NCI-H187 (cell line): Measurements from ENCODE around the gene OR6M1.
A peak's percentile ranks its signal among the peaks of the same experiment; 100 is the strongest.

ENCODE experiments used
- DNase-seq, 2 experiments: peaks; one replicate each; lab custom pipeline; 2025; lab: John Stamatoyannopoulos, UW

The OR6M1 gene

DNA sequence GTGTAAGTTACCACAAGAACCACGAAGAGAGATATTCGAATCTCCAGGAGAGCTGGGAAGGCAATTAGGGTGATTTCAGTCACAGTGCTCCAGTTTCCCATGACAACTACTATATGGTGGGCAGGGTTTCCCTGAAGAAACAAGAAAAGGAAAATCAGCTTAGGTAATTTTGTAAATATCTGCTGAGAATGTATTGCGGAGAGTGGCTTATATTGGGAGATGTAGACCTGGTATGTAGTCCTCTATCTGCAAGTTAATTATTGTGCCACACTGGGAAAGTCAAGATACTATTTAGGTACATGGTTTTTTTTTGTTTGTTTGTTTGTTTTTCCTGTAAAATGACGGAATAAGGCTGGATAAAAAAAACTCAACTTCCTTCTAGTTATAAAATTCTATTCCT lies at the start of gene OR6M1:
OR6M1 (minus strand) TSS at position 101 of the 400 bp plus-strand sequence; CDS start at position 101, 0 bp downstream.
- no peak for DNase-seq

DNA sequence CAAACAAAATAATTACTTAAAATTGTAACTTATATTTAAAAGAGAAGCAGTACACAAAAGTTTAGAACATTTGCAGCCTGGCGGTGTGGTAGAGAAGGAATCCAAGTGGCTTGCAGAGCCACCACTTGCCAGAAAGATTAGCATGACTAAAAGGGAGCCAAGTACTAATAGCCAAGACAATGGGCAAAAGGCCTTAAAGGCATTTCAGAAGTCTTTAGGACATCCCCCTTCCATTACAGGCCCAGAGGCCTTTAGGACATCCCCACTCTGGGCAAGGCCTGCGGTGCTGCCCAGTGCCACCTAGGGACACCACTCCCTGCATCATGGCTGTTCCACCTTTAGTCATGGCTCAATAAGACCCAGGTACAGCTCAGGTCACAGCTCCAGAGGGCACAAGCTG lies 46.9 kb upstream of the OR6M1 start:
- no peak for DNase-seq

DNA sequence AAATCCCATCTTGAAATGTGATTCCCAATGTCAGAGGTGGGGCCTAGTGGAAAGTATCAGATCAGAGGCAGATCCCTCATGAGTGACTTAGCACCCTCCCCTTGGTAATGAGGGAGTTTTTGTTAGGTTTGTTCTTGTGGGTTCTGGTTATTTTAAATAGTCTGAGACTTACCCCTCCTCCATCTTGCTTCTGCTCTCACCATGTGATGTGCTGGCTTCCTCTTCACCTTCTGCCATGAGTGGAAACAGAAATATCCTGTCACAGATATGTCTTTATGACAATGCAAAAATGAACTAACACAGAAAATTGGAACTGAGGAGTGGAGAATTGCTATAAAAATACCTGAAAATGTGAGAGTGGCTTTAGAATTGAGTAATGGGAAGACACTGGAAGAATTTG lies 46.2 kb upstream of the OR6M1 start:
- no peak for DNase-seq

DNA sequence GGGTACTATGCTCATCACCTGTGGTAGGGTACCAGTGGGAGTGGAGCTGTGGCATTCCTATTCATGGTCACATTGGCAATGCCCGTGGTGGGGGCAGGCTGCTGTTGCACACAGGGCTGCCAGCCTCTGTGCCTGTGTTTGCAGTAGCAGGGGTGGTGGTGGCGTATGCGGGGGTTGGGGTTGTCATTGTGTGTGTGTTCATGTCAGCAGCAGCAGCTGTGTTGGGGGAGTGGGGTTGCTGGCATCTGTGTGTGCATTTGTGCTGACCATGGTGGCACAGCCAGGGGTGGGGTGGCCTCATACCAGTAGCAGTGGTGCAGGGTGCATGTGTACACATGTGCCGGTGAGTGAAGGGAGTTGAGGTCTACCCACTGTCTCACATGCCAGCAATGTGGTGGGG lies 45.0 kb upstream of the OR6M1 start:
- no peak for DNase-seq

DNA sequence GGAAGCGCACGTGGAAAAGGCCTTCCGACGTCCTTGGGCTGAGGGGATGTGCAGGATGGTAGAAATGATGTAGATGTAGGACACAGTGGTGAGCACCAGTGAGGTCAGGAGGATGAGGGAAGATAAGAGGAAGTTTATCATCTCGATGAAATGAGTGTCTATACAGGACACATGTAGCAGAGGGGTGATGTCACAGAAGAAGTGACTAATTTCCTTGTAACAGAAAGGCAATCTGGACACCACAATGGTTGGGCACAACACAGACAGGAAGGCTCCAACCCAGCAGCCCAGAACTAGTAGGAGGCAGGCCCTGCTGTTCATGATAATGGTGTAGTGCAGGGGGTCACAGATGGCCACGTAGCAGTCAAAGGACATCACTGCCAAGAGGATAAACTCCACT lies 35.0 kb upstream of the OR6M1 start:
- DNase-seq: no peak

DNA sequence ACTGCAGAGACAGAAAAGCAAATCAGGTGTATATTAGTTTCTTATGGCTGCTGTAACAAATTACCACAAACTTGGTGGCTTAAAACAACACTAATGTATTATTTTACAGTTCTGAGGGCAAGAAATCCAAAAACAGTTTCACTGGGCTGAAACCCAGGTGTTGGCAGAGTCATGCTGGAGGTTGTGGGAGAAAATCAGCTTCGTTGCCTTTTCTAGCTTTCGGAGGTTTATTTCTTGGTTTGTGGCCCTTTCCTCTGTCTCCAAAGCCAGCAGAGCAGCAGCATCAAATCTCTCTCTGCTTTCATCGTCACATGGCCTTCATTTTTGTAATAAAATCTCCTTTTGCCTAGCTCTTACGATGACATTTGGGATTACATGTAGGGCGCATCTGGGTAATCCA lies 33.0 kb upstream of the OR6M1 start:
- DNase-seq: no peak

DNA sequence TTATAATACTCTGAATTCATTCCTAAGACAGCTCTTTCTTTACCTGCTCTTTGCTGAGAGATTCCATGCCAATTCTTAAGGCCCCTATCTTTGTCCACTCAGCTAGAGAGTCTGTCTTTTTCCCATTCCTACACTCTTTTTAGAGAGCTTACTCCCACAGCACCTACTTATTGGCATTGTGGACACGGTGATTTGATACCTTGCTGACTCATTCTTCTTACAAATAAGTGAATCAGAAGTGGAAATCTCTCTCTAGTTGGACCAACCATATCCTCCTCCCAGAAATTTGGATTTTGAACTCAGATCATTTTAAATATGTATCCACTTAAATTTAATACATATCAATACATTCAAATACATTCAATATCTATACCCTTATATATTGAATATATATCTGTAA lies 32.5 kb upstream of the OR6M1 start:
- no peak for DNase-seq

- no peak for DNase-seq
Observed at GRCh38 chr11:123838199-123838598, 32.0 kb upstream of the OR6M1 start.

DNA sequence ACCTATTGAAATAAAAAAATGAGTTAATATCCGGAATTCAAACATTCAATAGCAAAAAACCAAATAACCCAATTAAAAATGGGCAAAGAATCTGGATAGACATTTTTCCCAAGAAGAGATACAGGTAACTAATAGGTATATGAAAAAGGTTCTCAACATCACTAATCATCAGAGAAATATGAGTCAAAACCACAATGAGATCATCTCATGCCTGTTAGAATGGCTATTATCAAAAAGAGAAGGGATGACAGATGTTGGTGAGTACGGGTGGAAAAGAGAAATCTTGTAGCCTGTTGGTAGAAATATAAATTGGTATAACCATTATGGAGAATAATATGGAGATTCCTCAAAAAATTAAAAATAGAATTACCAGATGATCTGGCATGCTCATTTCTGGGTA lies 26.9 kb upstream of the OR6M1 start:
- DNase-seq: no peak

GRCh38 chr11:123829745-123830144 lies 23.6 kb upstream of the OR6M1 start:
- DNase-seq: no peak

GRCh38 chr11:123822599-123822998 lies 16.4 kb upstream of the OR6M1 start:
- DNase-seq: no peak

DNA sequence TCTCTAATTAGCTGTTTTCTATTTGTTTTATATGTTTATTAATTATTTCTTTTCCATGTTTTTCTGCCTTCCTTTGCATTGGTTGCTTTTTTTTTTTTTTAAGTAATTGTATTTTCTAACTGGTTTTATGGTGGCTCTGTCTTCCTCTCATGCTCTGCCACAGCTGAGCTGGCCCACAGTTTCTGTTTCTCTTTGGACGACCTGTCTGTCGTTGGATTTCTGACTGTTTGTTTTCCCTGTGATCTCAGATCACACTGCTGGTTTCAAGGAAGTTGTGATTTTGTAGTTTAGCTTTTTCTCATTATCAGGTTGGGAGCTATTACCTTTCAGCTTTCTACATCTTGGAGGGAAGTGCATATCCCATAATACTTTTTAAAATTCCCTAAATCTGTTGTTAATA lies 15.9 kb upstream of the OR6M1 start:
- DNase-seq: no peak

DNA sequence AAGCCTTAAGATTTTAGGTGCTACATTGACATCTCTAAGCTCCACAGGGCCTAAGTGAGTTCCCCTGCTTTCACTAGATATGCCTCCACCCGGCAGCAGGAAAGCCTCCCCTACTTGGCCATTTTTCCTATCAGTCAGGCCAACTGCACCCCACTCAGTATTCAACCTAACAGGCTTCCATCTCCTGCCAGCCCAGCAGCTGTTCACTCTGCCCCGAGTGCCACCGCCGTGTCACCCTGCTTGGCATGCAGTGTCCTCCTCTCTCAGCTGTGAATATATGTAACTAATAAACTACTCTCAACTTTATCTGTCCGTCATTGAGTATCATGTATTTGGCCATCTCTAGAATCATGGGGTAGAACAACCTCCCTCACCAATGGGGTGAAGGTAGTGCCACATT lies 9.0 kb upstream of the OR6M1 start:
- no peak for DNase-seq

DNA sequence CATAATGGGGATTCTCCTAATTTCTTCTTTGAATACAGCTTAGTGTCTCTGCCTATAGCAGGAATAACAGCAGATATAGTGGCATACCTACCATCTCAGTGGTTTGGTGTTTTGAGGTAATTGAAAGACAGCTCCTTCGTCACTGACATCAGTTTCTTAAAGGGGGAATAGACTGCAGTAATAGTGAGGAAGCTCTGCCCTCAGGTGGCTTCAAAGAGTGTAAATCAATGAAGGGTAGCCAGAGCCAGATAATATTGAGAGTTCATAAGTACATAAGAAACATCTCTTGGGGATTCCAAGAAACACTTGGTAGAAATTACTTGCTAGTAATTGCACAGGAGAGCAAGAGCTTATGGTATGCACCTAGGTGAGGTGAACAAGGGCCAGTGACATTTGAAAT lies 4.4 kb downstream of the OR6M1 start:
- DNase-seq: no peak

- DNase-seq: peak; percentile 12 to 23
Observed at GRCh38 chr11:123800036-123800435, 6.1 kb downstream of the OR6M1 start.

DNA sequence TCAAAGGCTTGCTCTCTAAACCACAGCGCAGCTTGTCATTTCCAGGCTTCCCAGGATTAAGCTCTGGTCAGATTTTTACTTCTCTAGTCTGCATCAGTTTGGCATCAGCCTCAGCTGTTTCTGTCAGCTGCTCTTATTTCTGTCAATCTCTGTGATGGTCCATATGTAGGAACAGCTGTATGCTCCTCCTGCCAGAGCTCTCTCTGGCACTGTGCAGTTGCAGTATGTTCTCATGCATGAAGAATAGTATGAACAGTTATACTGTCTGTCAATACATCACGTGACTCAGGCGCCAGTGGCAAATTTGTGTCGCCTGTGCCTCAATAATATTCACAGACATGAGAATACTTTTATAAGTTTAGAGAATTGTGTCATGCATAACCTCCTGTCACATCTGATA lies 6.7 kb downstream of the OR6M1 start:
- no peak for DNase-seq

GRCh38 chr11:123798513-123799252 lies 7.5 kb downstream of the OR6M1 start:
- no peak for DNase-seq

- no peak for DNase-seq
Observed at GRCh38 chr11:123798079-123798478, 8.1 kb downstream of the OR6M1 start.

GRCh38 chr11:123797541-123797940 lies 8.6 kb downstream of the OR6M1 start:
- no peak for DNase-seq

GRCh38 chr11:123797114-123797513 lies 9.0 kb downstream of the OR6M1 start:
- DNase-seq: peak; percentile 67 to 71

DNA sequence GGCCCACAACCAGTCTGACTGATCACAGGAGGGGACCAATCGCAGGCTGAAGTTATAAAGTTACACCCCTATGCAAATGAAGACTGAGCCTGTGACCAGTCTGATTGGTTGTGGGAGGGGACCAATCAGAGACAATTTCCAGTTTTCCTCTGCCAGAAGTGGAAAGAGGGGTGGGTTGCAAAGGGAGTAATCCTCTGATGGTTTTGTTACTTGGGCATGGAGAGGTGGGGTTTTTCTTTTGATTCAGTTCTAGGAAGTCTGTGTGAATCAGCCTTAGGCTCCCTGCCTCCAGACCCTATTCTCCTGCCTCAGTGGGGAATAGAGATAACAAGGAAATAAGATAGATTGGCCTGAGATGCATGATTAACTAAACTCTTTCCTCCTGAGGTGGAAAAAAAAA lies 9.9 kb downstream of the OR6M1 start:
- DNase-seq: no peak

DNA sequence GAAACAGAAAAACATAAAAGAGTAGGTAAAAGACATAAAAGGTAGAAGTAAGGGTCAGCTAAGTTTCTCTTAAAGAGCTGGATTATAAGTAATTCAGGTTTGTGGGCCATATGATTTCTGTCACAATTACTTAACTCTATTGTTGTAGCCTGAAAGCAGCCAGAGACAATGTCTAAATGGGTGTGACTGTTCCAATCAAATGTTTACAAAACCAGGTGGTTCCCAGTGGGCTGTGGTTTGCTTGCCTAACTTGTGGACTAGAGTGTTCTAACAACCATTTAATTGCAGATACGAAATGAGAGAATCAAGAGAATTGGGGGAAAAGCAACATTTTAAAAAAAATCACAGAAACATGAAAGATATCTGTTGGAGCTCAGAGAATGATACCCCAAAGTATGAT lies 22.6 kb downstream of the OR6M1 start:
- DNase-seq: no peak

GRCh38 chr11:123778511-123778910 lies 27.6 kb downstream of the OR6M1 start:
- no peak for DNase-seq
